GM21447 (cell line): ENCODE measurements around the gene CDKAL1.
"Not testable (repeated sequence)": the region's sequence is repeated elsewhere in the genome, so short reads cannot be mapped to it uniquely, and the experiment has no call there.

Experiments
- ATAC-seq: cut with Tn5 transposase; IDR thresholded peaks from one replicate; pipeline ENCODE4 v1.9.1; 2021; ENCODE audit not compliant: unreplicated experiment

CDKAL1 gene

DNA sequence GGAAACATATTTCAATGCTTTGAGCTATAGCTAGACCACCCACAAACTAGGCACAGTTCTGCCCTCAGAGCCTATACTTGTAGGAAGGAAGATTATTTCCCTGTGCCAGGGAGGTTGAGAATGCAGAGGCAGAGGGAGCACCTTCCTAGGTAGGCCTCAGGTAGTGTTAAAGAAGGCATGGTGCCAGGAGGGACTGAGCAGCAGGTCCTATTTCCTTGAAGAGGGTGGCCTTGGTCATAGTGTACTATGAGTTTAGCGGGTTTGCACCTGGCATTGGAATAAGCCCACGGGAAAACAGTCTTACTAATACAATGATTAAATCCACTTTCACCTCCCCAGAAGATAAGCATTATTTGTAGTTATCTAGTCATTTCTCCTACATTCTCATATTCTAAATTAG, 375.4 kb downstream of the CDKAL1 start:
- no peak for ATAC-seq

DNA sequence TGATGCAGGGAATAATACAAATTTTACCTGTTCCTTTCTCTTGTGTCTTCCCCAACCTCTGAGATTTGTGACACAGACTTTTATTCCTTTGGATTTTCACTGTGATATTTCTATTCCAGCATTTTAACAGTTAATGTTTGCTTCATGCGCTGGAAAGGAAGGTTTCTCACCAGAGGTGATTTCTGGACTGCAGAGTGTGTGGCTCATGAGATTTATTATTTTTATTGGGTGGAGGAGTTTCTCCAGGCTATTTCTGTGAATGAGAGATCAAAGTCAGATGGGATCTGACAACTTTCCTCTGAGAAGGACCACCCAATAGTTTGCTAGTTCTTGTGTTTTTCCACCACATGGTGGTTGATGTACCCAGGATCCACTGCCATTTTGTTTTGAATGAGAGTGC, 377.5 kb downstream of the CDKAL1 start:
- ATAC-seq: no peak

DNA sequence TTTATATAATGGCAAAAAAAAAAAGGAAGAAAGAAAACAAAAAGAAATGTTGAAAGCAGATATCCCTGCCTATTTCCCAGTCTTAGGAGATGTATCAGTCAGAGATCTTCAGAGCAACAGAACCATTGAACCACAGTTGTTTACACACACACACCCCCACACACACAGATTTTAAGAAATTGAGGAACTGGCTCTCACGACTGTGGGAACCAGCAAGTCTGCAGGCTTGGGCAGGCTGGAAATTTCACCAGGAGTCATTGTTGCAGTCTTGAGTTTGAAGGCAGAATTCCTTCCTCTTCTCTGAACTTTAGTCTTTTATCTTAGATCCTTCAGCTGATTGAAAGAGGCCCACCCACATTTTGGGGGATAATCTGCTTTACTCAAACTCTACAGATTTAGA, 380.9 kb downstream of the CDKAL1 start:
- ATAC-seq: no peak

DNA sequence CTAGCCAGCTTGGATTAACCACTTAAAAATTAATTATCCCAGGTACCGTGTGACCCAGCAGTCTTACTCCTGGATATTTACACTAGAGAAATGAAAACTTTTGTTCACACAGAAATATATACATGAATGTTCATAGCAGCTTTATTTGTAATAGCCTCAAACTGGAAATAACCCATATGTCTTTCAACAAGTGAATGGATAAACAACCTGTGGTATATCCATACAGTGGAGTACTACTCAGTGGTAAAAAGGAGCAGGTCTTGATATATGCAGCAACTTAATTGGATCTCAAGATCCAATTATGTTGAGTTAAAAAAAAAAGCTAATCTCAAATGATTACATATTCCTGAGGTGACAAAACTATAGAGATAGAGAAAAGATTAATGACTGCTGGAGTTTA, 381.4 kb downstream of the CDKAL1 start:
- ATAC-seq: no peak

DNA sequence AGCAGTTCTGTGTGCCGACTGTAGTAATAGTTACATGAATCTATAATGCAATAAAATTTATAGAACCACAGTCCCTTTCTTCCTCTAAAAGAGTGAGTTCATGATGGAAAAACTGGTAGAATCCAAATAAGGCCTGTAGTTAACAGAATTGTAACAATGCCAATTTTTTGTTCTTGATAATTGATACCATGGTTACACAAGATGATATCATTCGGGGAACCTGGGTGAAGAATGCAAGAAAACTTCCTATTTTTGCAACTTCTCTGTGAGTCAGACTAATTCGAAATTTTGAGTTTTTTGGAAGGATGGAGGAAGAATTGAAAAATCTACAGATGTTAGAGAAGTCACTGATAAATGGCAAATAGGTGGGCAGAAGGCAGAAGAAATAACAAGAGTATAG, 381.8 kb downstream of the CDKAL1 start:
- no peak for ATAC-seq

DNA sequence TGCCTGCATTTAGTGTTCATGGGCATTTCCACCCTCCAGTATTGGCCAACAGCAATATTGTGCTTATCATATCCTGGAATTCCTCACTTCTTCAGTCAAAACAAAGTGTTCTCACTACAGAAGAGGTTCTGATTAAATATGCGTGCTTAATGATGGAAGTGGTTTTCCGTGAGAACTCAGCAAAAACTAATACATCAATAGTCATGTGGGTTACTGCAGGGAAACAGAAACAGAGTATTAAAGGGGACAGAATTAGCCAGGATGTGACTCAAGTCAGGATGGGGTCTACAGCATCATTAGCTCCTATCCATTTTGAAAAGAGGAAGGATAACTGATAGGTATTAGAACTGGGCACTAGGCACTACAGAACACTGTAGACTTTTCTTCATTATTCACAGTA, 384.6 kb downstream of the CDKAL1 start:
- peak; percentile 47 for ATAC-seq

DNA sequence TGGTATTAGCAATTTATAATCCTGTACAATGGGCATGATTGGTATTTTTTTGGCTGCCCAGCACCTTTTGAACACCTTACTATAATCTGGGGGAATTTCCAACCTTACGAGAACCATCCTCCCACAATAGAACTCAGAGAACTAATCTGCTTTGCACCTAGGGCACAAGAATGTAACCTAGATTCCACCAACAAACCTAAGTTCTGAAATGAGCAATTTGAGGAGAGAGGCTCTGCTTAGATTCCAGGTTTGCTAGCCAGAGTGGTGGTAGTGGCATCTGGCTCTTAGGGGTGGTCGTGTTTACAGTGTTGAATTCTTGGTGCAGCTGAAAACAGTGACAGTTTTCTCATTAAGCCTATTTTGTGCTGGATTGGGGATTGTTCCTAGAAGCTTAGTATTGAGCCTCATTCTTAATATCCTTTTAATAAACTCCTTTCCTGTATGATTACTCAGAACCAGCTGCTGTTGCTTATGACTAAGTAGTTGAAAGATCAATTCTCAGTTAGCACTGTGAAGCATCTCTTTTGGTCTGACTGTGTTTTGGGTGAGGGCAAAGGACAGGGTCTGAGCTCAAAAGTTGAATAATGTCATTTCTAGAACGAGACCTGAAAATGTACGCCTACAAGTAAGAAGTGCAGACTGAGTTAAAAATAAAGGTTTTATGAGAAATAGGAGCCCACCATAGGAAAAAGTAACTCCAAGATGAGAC, 385.6 kb downstream of the CDKAL1 start:
- ATAC-seq: peak; percentile 84

DNA sequence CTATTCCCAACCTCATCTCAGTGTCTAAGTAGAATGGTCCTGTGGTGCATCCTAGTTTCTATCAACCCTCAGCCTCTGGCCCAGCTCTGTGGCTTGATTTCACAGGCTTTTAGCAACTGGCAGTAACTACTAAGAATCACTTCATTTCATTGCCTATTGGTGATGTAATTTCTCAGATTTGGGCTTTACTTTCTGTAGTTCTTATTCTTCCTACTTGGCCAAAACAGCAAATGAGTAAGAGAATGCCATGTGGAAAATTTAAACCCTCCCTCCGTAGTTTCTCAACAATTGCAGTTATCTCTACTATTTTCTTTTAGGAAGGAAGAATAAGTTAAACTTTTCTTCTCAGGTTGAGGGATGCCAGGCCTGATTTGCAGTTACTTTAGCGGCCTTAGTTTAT, 387.3 kb downstream of the CDKAL1 start:
- ATAC-seq: no peak

DNA sequence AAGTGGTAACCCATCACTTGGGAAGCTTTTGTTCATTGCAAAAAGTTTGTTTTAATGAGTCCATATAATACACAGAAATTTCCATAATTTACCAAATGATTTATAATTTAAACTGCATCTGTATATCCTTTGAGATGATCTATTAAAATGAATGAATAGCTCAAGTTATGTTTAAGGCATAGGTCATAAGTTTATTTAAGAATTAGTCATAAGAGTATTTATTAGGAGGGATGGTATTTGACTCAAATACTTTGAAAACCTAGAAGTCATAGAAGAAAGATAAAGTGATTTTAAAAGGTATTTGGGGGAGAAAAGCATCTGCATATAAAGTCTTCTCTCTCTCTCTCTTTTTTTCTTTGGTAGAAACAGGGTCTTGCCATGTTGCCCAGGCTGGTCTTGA, 388.5 kb downstream of the CDKAL1 start:
- no peak for ATAC-seq

DNA sequence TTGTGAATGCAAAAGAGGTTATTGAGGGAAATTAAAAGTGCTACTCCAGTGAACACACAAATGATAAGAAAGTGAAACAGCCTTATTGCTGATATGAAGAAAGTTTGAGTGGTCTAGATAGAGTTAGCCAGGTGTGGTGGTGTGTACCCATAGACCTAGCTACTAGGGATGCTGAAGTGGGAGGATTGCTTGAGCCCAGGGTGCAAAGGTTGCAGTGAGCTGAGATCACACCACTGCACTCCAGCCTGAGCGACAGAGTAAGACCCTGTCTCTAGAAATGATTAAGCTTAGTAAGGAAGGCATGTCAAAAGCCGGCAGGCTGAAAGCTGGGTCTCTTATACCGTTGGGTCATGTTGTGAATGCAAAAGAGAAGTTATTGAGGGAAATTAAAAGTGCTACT, 389.8 kb downstream of the CDKAL1 start:
- not testable (repeated sequence) for ATAC-seq

DNA sequence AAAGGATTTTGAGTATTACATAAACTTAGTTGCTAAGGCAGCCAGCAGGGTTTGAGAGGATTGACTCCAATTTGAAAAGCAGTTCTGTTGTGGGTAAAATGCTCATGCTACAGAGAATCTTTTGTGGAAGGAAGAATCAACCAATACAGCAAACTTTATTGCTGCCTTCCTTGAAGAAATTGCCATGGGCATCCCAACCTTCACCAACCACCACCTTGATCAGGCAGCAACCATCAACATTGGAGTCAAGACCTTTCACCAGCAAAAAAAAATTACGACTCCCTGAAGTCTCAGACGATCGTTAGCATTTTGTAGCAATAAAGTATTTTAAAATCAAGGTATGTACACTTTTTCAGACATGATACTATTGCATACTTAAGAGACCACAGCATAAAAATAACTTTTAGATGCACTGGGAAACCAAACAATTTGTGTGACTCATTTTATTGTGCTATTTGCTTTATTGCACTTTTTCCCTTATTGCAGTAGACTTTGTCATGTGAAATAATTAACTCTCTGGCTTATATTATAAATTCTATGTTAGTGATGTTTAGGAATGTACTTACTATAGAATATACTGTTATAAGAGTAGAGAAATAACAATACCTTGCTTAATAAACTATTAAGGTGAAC, 390.8 kb downstream of the CDKAL1 start:
- ATAC-seq: no peak

DNA sequence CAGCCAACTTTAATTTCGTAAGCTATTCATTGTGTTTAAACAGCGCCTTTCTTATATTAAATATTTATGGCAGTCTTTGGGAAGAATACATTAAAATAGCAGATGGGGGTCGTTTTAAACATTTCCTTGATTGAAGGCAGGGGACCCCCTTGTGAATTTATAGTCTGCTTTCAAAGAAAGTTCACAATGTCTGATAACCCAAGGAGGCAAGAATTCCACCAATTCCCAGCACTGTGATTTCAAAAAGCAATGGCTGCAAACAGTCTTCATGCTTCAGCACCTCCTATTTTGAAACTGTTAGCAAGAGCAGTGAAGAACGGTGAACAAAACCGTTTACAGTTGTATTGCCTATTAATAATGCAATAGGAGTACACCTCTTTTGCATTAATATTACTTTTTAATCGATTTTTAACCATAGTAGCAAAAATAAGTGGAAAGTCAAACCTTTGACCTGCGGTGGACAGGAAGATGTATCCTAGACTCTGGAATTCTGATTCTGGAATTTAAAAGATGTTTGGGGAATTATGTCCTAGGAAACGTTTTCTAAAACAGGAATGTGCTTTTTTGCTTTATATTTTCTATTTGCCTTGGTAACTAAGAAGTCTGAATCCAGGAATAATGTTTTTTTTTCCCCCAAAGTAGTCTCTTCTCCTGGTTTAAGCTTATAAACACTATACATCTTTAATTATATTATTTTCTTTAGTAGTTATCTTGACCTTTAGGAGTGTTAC, 393.0 kb downstream of the CDKAL1 start:
- no peak for ATAC-seq

DNA sequence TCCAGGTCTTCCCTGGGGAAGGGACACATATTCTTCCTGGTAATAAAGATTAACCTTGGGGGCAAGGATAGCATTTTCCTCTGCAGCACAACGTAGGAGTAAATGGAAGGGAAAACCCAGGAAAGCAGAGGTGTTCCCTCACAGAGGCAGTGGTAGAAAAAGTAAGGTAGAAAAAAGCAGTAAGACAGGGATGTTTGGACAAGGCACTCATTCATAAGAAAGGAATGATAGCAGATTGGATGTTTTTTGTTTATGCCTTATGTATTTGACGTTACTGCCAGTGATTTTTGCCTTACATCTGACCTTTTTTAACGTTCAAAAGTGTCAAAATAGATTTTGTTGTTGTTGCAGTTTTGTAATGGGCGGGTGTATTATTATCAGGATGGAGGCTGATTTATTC, 395.0 kb downstream of the CDKAL1 start:
- ATAC-seq: no peak

DNA sequence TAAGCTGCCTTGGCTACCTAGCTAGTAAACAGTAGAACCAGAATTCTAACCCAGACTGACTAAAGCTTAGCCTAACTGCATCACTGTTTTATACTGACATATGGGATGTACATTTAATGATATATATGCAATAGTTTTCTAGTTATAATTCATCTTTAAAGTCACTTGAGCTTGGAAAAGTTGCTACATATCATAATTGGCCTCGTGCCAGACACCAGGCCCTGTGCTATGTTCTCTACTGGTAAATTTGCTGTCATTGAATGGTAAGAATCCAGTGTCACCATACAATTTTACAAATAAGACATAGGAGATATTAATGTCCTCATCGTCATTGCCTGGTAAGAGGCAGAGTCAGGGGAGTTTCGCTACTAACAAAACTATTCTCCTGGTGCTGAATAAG, 396.8 kb downstream of the CDKAL1 start:
- no peak for ATAC-seq

DNA sequence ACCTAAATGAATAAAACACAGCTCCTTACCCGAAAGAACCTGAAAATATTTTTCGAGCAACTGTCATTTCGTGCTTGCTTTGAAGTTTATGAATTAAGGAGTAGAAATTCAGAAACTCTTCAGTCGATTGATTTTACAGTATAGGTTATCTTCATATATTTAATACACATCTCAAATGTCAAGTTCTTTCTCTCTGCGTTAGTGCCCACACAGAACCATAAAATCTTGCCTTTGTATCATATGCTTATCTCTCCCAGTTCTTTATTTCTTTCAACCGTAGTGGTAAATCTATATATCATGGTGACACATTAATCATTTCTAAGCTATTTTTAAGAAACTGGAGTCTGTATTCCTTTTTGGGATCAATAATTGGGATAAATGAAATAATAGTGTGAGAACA, 397.5 kb downstream of the CDKAL1 start:
- ATAC-seq: no peak

DNA sequence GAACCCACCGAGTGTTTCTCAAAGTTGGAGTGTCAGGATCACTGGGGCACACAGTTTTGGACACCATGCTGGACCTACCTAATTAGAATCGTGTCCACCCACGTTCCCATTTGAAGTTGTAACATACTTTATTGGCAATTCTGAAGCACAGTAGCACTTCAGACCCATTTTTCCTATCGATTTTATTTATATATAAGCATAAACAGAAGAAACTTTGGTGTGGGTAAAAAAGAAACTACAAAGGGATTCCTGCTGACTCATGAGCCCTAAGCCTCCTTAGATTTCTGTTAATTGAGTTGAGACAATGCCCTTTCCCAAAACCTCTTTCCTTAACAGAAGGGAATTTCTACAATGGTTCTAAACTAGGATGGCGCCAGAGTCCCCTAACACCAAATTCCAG, 398.0 kb downstream of the CDKAL1 start:
- ATAC-seq: no peak

DNA sequence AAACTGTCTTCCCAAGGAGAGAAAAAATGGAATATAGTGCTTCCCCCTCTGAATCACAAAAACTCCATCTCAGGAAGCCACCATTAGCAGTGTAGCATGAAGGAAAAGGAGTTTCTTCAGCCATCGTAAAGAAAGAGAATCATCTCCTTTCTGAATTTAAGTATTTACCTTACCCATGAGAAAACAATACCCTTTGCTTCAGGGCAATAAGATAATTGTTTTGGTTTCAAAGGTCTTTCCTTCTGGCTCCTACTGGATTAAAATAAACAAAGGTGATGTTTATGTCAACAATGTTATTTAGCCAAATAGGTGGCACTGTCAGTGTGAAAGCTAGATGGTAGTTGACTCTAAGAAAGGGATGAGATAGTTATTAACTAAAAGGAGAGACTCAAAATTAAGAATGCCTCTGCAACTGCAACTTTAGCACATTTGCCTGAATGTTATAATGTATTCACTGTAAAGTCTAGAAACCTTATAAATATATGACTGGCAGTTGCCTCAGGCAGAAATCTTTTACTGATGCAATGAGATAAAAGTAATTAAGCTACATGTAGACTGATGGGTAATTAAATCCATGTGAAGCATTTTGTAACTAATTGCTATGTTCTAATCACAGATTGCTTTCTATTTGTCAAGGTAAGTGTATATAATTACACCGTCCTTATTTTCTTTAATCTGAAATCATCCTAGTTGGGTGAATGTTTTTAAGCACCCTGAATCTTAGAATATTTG, 399.0 kb downstream of the CDKAL1 start:
- ATAC-seq: no peak

DNA sequence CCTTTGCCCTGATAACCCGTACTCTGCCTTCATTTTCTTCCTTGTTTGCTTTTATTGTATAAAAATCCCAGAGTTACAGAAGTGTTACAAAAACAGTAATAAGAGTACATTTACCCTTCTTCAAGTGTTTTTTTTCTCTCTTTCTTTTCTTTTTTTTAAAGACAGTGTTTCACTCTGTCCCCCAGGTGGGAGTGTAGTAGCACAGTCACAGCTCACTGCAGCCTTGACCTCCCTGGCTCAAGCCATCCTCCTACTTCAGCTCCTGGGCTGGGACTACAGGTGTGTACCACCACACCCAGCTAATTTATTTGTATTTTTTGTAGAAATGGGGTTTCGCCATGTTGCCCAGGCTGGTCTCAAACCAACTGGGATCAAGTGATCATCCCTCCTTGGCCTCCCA, 402.7 kb downstream of the CDKAL1 start:
- no peak for ATAC-seq

DNA sequence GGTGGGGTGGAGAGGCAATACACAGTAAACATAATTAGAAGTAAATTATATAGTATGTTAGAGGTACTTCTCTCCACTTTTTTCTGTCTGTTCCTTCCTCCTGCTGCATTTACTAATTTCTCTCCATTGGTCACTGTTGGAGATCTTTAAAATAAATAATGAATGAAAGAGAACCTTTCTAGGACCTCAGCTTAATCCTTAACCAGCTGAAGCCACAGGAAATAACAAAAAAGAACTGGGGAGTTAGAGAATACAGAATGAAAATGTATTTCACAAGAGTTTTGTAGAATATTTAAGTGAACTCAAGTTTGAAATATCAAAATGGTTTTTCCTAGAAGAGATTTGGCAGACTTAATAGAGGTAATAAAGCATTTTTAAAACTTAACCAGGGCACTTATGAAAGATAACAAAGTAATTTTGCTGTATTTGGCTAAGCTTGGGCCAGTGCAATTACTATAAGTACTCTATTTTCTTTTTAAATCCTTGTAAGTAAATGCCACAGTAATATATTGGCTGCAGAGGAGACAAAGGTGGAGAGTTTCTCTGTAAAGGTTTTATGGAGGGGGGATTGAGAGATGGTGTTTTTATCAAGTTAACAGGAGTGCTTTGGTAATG, 405.0 kb downstream of the CDKAL1 start:
- ATAC-seq: no peak

DNA sequence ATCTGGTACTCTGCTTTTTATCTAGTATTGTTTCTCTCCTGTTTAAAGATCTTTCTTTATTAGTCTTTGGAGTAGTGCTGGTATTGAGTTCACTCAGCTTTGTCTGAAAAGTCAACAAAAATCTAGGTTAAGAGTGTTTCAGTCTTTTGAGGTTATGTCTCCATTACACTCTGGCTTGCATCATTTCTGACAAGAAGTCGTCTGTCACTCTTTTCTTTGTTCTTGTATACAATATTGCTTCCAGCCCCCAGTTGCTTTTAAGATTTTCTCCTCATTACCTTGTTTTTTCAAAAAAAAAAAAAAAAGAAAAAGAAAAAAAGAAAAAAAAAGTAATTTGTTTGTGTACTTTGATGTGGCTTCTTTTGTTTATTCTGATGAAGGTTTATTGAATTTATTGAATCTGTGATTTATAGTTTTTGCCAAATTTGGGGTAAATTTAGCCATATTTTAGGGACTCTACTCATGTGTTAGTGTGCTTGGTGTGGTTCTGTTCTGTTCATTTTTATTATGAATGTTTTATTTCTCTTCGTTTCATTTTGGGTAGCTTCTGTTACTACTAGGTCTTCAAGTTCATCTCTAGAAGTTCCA, 408.9 kb downstream of the CDKAL1 start:
- ATAC-seq: no peak

DNA sequence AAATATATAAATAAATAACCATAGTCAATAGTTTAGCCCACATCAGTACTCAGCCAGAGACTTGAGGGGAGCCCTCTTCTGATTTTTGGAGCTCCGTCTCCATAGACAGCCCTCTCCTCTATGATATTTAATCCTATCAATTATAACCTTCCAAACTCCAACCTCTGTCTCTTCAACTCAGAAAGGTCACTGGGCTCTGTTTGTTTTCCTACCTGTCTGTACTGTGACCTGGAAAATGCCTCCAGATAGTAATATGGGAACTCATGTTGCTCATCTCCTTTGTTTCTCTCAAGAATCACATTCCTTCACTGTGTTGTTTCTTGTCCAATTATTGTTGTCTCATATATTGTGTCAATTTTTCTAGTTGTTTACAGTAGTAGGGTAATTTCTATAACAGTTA, 409.7 kb downstream of the CDKAL1 start:
- no peak for ATAC-seq
